ENCODE results near the gene CTTN.

DNA sequence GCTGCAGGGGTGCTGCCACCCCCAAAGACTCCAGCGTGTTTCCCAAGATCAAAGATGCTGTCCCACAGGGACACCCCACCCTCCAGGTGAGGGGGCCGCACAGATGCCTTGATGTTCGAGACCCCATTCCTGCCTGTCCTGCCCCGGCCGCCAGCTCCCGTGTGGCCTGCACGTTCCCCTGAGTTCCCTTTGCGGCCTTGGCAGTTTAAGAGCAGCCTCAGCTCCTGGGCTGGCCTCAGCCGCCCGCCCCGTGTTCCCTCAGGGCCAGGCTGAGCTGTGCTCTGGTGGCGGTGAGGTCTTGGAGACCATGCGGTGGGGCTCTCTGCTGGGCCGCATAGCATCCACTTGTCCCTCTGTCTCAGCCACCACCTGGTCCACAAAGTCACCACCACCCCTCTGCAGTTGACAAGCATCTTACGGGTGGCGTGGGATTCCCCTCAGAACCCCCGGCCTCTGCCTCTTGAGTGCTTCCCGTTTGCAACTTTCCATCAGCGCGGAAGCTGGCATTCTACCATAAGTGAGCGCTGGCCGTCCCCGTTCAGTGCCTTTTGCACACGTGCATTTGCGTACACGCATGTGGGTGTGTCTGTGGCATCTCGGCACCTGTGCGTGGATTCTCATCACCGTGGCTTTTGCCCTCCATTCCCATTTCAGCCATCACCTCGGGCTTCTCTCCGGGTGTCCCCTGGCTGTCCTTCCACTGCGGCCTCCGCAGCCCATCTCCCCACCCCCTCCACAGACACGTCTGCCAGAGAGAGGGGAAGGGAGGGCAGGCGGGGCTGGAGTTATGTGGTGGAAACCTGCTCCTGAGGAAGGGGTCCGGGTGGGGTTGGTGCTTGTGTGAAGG is 35.9 kb downstream of the CTTN start:
- TF ChIP-seq, protein P1, sequence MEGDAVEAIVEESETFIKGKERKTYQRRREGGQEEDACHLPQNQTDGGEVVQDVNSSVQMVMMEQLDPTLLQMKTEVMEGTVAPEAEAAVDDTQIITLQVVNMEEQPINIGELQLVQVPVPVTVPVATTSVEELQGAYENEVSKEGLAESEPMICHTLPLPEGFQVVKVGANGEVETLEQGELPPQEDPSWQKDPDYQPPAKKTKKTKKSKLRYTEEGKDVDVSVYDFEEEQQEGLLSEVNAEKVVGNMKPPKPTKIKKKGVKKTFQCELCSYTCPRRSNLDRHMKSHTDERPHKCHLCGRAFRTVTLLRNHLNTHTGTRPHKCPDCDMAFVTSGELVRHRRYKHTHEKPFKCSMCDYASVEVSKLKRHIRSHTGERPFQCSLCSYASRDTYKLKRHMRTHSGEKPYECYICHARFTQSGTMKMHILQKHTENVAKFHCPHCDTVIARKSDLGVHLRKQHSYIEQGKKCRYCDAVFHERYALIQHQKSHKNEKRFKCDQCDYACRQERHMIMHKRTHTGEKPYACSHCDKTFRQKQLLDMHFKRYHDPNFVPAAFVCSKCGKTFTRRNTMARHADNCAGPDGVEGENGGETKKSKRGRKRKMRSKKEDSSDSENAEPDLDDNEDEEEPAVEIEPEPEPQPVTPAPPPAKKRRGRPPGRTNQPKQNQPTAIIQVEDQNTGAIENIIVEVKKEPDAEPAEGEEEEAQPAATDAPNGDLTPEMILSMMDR (conservative IDR thresholded peaks at IDR 0.05; ENCODE audit: low read length), result no peak
- no peak for TF ChIP-seq EZH2phosphoT487 (IDR thresholded peaks at IDR 0.05; ENCODE audit: borderline replicate concordance, low read depth, low read length)
